DMS53 (cell line): Measurements from ENCODE around the gene TECTB.

Source experiments
- DNase-seq: peaks from one replicate; lab custom pipeline; 2025; lab: John Stamatoyannopoulos, UW

The TECTB gene

GRCh38 chr10:112311481-112311880 is 28.3 kb downstream of the TECTB start:
- no peak for DNase-seq

GRCh38 chr10:112313234-112313633 is 30.0 kb downstream of the TECTB start:
- no peak for DNase-seq

- DNase-seq: no peak
Measured at GRCh38 chr10:112313911-112314310, 30.7 kb downstream of the TECTB start.

GRCh38 chr10:112314822-112315474 is 31.7 kb downstream of the TECTB start:
- DNase-seq: peak; percentile 84

- no peak for DNase-seq
Measured at GRCh38 chr10:112327678-112328077, 44.5 kb downstream of the TECTB start.

- no peak for DNase-seq
Measured at GRCh38 chr10:112330162-112330561, 47.0 kb downstream of the TECTB start.

GRCh38 chr10:112330607-112331160 is 47.5 kb downstream of the TECTB start:
- DNase-seq: no peak

GRCh38 chr10:112332022-112332421 is 48.8 kb downstream of the TECTB start:
- DNase-seq: peak; percentile 11

GRCh38 chr10:112332509-112333228 is 49.5 kb downstream of the TECTB start:
- peak; percentile 11 for DNase-seq

- no peak for DNase-seq
Measured at GRCh38 chr10:112333452-112333851, 50.3 kb downstream of the TECTB start.

GRCh38 chr10:112335111-112335867 is 52.1 kb downstream of the TECTB start:
- DNase-seq: peak; percentile 41

- DNase-seq: peak; percentile 14
Measured at GRCh38 chr10:112335868-112336265, 52.7 kb downstream of the TECTB start.

- DNase-seq: no peak
Measured at GRCh38 chr10:112336556-112337201, 53.5 kb downstream of the TECTB start.

GRCh38 chr10:112338957-112339356 is 55.8 kb downstream of the TECTB start:
- no peak for DNase-seq

- no peak for DNase-seq
Measured at GRCh38 chr10:112340601-112341000, 57.4 kb downstream of the TECTB start.

GRCh38 chr10:112343056-112343806 is 60.0 kb downstream of the TECTB start:
- DNase-seq: no peak

- DNase-seq: no peak
Measured at GRCh38 chr10:112344261-112344660, 61.1 kb downstream of the TECTB start.

- no peak for DNase-seq
Measured at GRCh38 chr10:112345202-112345601, 62.0 kb downstream of the TECTB start.

- no peak for DNase-seq
Measured at GRCh38 chr10:112345743-112346142, 62.5 kb downstream of the TECTB start.

GRCh38 chr10:112346774-112347173 is 63.6 kb downstream of the TECTB start:
- no peak for DNase-seq
